ENCODE results near the gene TSPYL2.

TSPYL2 gene

GRCh38 chrX:53081925-53082772 is at the start of gene TSPYL2:
Gene TSPYL2 (plus strand): TSS chrX:53082367. CDS start chrX:53082499, 132 bp downstream.
- peak; percentile 88 for DNase-seq

- DNase-seq = no peak
Observed at GRCh38 chrX:53036149-53036548, 46.0 kb upstream of the TSPYL2 start.

- no peak for DNase-seq
Observed at GRCh38 chrX:53039236-53039635, 42.9 kb upstream of the TSPYL2 start.

GRCh38 chrX:53044995-53045394 is 37.2 kb upstream of the TSPYL2 start:
- no peak for DNase-seq

- no peak for DNase-seq
Observed at GRCh38 chrX:53047228-53047627, 34.9 kb upstream of the TSPYL2 start.

GRCh38 chrX:53048169-53049126 is 33.7 kb upstream of the TSPYL2 start, which contains the start of gene GPR173:
Gene GPR173 (plus strand): TSS chrX:53048789. CDS start chrX:53076622, 27,833 bp downstream.
- DNase-seq = no peak

- no peak for DNase-seq
Observed at GRCh38 chrX:53049127-53049517, 33.0 kb upstream of the TSPYL2 start.

- DNase-seq = no peak
Observed at GRCh38 chrX:53050841-53051240, 31.3 kb upstream of the TSPYL2 start.

GRCh38 chrX:53055244-53055849 is 26.8 kb upstream of the TSPYL2 start:
- DNase-seq = no peak

GRCh38 chrX:53056292-53056691 is 25.9 kb upstream of the TSPYL2 start:
- no peak for DNase-seq

GRCh38 chrX:53065104-53065503 is 17.1 kb upstream of the TSPYL2 start:
- no peak for DNase-seq

GRCh38 chrX:53071064-53071463 is 11.1 kb upstream of the TSPYL2 start:
- DNase-seq = no peak

GRCh38 chrX:53071604-53072417 is 10.4 kb upstream of the TSPYL2 start:
- DNase-seq = peak; percentile 63

- no peak for DNase-seq
Observed at GRCh38 chrX:53072418-53073114, 9.6 kb upstream of the TSPYL2 start.

GRCh38 chrX:53073115-53073586 is 9.0 kb upstream of the TSPYL2 start:
- no peak for DNase-seq

GRCh38 chrX:53075011-53075410 is 7.2 kb upstream of the TSPYL2 start:
- no peak for DNase-seq

- DNase-seq = no peak
Observed at GRCh38 chrX:53076671-53077070, 5.5 kb upstream of the TSPYL2 start.

- no peak for DNase-seq
Observed at GRCh38 chrX:53077207-53078197, 4.7 kb upstream of the TSPYL2 start.

- DNase-seq = no peak
Observed at GRCh38 chrX:53078943-53079342, 3.2 kb upstream of the TSPYL2 start.
